ENCODE measurements around the gene LRCH2. TPM values are rescaled to one million over a fixed set of nuclear protein-coding genes. Genes with fewer than 3 reads are reported as not detected.
"Not testable (repeated sequence)": the region's sequence is repeated elsewhere in the genome, so short reads cannot be mapped to it uniquely, and the experiment has no call there.

LRCH2 gene
- total RNA-seq, 2 donors from 2014 or later = 5.4 to 9.9 TPM

- Histone ChIP-seq H3K9me3 (no peaks in the 10 kb centered on the region), H3K27me3 (replicated peaks; ENCODE audit: insufficient read depth) (no peaks in the 10 kb centered on the region), H3K4me1 (ENCODE audit: control insufficient read depth in 1 of 2, low read depth in 2 of 2) (peaks cover 0 to 4% of the 10 kb centered on the region in 2 donors), H3K4me3 (peak overlapping the region; percentile 76), H3K27ac (peak overlapping the region in 1 of 2 donors; percentile 65), H3K36me3 (no peaks in the 10 kb centered on the region)
- no peak for TF ChIP-seq CTCF (IDR thresholded peaks at IDR 0.05)
- no peak for DNase-seq (ENCODE audit: low spot score)
- no peak for ATAC-seq (ENCODE audit: insufficient number of reproducible peaks, low FRiP score, low read depth)
These were observed 565 bp upstream of the LRCH2 start for GRCh38 chrX:115234461-115234860.

- DNase-seq (ENCODE audit: low spot score) (no peak), ATAC-seq (ENCODE audit: insufficient number of reproducible peaks, low FRiP score, low read depth) (no peak)
- H3K27ac ChIP-seq = peak overlapping the region in 1 of 2 donors; percentile 65
- H3K9me3 ChIP-seq = no peaks in the 10 kb centered on the region
- peak overlapping the region; percentile 76 for H3K4me3 ChIP-seq
- no peaks in the 10 kb centered on the region for H3K36me3 ChIP-seq
- H3K27me3 ChIP-seq (replicated peaks; ENCODE audit: insufficient read depth) = no peaks in the 10 kb centered on the region
- no peak for TF ChIP-seq CTCF (IDR thresholded peaks at IDR 0.05)
- H3K4me1 ChIP-seq (ENCODE audit: control insufficient read depth in 1 of 2, low read depth in 2 of 2) = peaks cover 0 to 4% of the 10 kb centered on the region in 2 donors
These were observed 881 bp downstream of the LRCH2 start for GRCh38 chrX:115232933-115233496.

GRCh38 chrX:115229337-115230003, 4.4 kb downstream of the LRCH2 start:
- TF ChIP-seq CTCF (IDR thresholded peaks at IDR 0.05) = no peak

GRCh38 chrX:115226929-115227328, 7.0 kb downstream of the LRCH2 start:
- Histone ChIP-seq H3K4me1 (ENCODE audit: control insufficient read depth in 1 of 2, low read depth in 2 of 2) (no peaks in the 10 kb centered on the region), H3K4me3 (no peak overlapping the region), H3K9me3 (no peaks in the 10 kb centered on the region), H3K27ac (no peak overlapping the region), H3K27me3 (replicated peaks; ENCODE audit: insufficient read depth) (no peaks in the 10 kb centered on the region), H3K36me3 (no peaks in the 10 kb centered on the region)
- no peak for DNase-seq (ENCODE audit: low spot score)
- TF ChIP-seq CTCF (IDR thresholded peaks at IDR 0.05) = no peak
- no peak for ATAC-seq (ENCODE audit: insufficient number of reproducible peaks, low FRiP score, low read depth)

More at GRCh38 chrX:115229337-115230003, 4.4 kb downstream of the LRCH2 start:
- ATAC-seq (ENCODE audit: insufficient number of reproducible peaks, low FRiP score, low read depth) = no peak
- Histone ChIP-seq H3K4me1 (ENCODE audit: control insufficient read depth in 1 of 2, low read depth in 2 of 2) (no peaks in the 10 kb centered on the region), H3K27me3 (replicated peaks; ENCODE audit: insufficient read depth) (no peaks in the 10 kb centered on the region), H3K27ac (no peak overlapping the region), H3K9me3 (no peaks in the 10 kb centered on the region), H3K4me3 (no peak overlapping the region), H3K36me3 (no peaks in the 10 kb centered on the region)
- DNase-seq (ENCODE audit: low spot score) = no peak

- not testable (repeated sequence) for H3K4me3 ChIP-seq; H3K27ac ChIP-seq; H3K9me3 ChIP-seq; ATAC-seq (ENCODE audit: insufficient number of reproducible peaks, low FRiP score, low read depth); H3K4me1 ChIP-seq (ENCODE audit: control insufficient read depth in 1 of 2, low read depth in 2 of 2); H3K36me3 ChIP-seq; DNase-seq (ENCODE audit: low spot score); H3K27me3 ChIP-seq (replicated peaks; ENCODE audit: insufficient read depth)
These were observed 16.6 kb downstream of the LRCH2 start for GRCh38 chrX:115217346-115217745.

Measured in thoracic aorta (tissue), 2 donors.